Activated T-helper 9 cell treated with anti-CD3 and anti-CD28 coated beads, Interleukin-2, amount 50 U/mL, for 16 hours (primary cell): ENCODE data around the gene MEX3A.
A peak's percentile ranks its signal among the peaks of the same experiment; 100 is the strongest.
"Not testable (repeated sequence)": the region's sequence is repeated elsewhere in the genome, so short reads cannot be mapped to it uniquely, and the experiment has no call there.

Experiments
- DNase-seq: peaks from one replicate; pipeline ENCODE4 v3.0.0-alpha.2; 2020; ENCODE audit warnings: low read depth

MEX3A gene

GRCh38 chr1:156054500-156055280, 27.6 kb downstream of the MEX3A start, which contains the start of gene LAMTOR2:
TSS of gene LAMTOR2 (plus strand) at chr1:156054782. CDS start at chr1:156054890, 108 bp downstream.
- DNase-seq, result peak; percentile 95

DNA sequence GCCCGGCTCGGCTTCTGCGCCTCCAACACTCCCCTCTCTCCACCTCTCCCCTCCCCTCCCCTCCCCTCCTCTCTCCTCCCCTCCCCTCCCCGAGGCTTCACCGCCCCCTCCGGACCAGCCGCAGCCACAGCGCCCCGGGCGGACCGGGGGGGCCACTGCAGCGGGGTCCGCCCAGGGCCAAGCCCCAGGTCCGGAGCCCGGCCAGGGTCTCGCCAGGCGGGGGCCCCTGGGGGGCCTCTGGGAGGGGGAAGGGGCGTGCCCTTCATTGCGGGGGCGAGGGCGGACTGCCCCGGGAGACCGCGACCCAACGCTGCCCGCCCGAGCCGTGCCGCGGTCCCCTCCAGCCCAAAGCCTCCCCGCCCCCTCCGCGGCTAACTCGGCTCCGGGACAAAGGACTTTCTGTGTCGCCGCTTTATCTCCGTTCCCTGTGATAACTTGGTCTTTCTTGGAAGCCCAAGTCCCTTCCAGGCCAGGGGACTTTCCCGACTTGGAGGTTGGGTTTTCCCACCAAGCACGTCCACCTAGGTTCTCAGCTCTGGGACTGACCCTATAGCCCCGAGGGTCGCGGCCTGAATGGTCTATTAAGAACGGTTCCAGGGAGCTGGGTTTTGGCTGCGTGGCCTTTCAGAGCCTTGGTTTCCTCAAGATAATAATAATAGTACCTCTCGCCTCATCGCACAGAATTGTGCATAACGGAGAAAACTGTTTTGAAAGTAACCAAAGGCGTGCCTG, 28.3 kb downstream of the MEX3A start, which contains the start of gene UBQLN4:
UBQLN4 (minus strand) TSS at position 31 of the 732 bp plus-strand sequence. CDS start 97 bp downstream, outside the sequence.
- peak; percentile 82 for DNase-seq

DNA sequence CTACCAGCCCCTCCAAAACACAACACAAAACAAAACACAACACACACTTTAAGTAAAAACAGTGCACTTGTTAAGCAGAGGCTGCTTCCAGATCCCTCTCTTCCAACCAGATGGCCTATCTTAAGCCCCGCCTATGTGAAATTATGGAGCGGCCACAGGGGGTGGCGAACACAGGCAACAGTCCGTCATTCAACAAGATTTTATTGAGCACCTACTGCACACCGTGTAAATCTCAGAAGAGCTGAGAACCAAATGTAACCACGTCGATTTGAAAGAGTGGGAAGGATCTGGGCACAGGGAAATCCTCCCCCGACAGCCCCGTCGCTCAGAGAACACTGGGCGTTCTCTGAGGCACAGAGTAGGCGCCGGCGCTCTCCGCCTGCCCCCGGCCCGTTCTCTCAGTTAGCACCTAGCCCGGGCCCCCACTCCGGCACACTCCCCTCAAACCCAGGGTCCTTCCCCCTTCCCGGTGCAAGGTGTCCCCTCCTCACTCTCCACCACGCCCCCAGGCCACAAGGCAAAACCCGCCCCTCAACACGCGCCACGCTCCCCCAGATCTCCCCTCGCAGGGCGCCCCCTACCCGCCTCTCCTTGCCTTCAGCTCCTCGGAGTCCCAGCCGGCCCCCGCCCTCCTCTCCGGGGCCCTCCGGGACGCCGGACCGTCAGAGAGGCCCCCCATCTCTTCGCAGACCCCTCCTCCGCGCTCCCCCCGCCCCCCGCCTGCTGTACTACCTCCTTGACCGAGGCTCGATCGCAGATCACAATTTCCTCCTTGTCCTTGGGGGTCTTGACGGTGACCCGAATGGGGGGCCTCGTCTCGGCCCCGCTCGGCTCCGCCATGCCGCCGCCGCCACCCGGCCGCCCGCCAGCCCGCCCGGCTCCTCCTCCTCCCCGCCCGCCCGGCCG, 29.1 kb downstream of the MEX3A start:
- peak; percentile 65 for DNase-seq

DNA sequence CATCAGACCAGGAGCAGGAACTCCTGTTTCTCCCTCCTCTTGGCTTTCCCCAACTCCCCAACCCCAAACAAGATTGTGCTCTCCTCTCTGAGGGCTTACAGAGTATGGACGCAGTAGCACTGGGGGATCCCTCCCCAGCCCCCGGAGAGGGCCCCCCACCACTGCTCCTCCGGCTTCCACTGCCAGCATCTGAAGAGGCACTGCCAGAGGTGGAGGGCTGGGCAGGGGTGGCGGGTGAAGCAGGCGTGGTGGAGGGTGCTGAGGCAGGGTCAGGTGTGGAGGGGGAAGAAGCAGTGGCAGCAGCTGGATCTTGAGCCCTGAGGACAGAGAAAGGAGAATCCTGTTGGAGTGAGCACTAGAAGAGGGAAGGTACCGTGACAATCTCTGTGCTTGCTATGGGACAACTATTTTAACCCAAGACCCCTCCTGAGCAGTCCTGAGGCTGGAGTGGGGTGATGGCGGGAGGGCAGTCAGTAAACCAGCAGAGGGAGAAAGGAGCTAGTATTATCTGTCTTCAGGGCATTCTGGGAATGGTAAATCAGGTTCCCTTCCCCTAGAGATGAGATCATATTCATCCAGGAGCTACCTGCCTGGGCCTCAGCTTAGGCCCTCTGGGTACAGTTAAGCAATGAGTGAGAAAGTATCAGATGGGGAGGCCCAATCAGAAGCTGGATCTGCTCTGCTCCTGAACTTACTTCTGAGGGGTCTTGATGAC, 31.1 kb downstream of the MEX3A start:
- DNase-seq, result no peak

GRCh38 chr1:156050376-156050775, 31.9 kb downstream of the MEX3A start:
- no peak for DNase-seq

GRCh38 chr1:156048663-156049258, 33.5 kb downstream of the MEX3A start:
- no peak for DNase-seq

- DNase-seq, result no peak
Observed at GRCh38 chr1:156045076-156045475, 37.2 kb downstream of the MEX3A start.

GRCh38 chr1:156042828-156043227, 39.4 kb downstream of the MEX3A start:
- DNase-seq, result no peak

DNA sequence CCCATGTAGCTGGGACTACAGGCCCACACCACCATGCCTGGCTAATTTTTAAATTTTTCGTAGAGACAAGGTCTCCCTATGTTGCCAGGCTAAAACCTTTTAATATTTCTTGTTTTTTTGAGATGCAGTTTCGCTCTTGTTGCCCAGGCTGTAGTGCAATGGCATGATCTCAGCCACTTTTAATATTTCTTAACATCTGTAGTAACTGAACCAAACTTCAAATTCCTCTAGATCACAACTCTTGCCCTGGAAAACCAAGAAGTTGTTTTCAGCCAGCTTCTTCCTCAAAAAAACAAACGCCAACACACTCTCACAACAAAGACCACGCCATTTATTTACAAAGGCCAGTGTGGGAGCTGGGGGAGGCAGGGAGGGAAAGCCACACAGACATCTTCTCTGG, 47.3 kb downstream of the MEX3A start:
- DNase-seq, result not testable (repeated sequence)

- DNase-seq, result no peak
Observed at GRCh38 chr1:156033011-156033410, 49.3 kb downstream of the MEX3A start.

DNA sequence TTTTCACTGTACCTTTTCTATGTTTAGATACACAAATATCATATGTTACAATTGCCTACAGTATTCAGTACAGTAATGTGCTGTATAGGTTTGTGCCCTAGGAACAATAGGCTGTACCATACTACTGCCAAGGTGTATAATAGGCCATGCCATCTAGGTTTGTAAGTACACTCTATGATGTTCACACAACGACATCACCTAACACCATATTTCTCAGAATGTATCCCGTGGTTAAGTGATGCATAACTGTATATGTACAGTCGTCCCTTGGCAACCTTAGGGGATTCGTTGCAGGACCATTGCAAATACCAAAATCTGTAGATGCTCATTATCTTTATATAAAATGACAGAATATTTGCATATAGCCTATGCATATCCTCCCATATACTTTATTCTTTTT, 55.7 kb downstream of the MEX3A start:
- no peak for DNase-seq

DNA sequence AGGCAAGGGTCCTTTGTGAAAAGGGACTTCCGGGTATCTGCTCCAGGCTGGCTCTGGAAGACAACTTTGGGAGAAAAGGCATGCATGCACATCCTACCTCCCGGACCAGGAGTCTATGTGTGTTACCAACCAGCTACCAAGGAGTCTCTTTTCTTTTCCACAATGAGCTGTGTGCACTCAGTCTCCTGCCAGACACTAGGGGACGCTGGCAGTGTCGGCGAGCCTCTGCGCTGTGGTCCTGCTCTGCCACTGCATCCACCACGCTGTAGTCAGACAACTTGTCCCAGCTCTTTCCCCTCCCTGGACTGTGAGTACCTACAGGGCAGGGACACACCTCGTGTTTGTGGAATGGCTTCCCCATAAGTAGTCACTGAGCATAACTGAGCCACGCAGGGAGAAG, 56.4 kb downstream of the MEX3A start:
- no peak for DNase-seq

DNA sequence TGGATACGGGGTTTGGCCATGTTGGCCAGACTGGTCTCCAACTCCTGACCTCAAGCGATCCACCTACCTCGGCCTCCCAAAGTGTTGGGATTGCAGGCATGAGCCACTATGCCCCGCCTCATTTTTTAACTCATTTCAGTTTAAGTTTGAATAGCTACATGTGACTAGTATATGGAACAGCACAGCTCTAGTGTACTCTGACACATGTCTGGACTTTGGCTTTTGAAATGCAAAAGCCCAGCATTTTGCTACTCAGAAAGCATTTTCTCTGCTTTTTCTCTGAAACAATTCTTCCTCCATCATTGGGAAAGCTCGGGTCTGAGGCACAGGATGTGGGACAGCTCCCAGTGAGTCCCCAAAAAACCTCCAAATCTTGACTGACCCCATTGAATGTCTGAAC, 57.5 kb downstream of the MEX3A start:
- DNase-seq, result no peak
